SK-N-SH treated with all-trans-retinoic acid at 6 μM for 48 hours (cell line): ENCODE measurements around the gene PARP15.

Experiments used
- ATAC-seq: fragments of 200-7000 bp; cut with Tn5 transposase; 3 replicates; pipeline ENCODE4 v1.9.1; 2020; ENCODE audit warnings: mild to moderate bottlenecking, moderate library complexity
- ARNTL ChIP-seq: fragments of 450-650 bp; formaldehyde crosslinking; IDR thresholded peaks from 2 replicates; pipeline ENCODE4 v1.5.0; 2020; ENCODE audit warnings: low read depth, mild to moderate bottlenecking, moderate library complexity, borderline replicate concordance
- BACH2 ChIP-seq: fragments of 250-450 bp; sonication (Bioruptor Pico); IDR thresholded peaks from 2 replicates; pipeline ENCODE4 v1.9.0; 2021; ENCODE audit warnings: mild to moderate bottlenecking, borderline replicate concordance
- CSDC2 ChIP-seq: fragments of 250-450 bp; sonication (Bioruptor Pico); IDR thresholded peaks from 2 replicates; pipeline ENCODE4 v1.5.0; 2020; ENCODE audit warnings: mild to moderate bottlenecking, moderate library complexity
- ESRRG ChIP-seq: fragments of 250-450 bp; sonication (Bioruptor Pico); IDR thresholded peaks from 2 replicates; pipeline ENCODE4 v1.6.1; 2021; ENCODE audit warnings: mild to moderate bottlenecking
- GLIS3 ChIP-seq: fragments of 250-450 bp; sonication (Bioruptor Pico); IDR thresholded peaks from 2 replicates; pipeline ENCODE4 v1.5.0; 2020; ENCODE audit warnings: mild to moderate bottlenecking, moderate library complexity
- ISL1 ChIP-seq: fragments of 250-450 bp; sonication (Bioruptor Pico); IDR thresholded peaks from 2 replicates; pipeline ENCODE4 v2.1.2; 2022; ENCODE audit warnings: mild to moderate bottlenecking, moderate library complexity
- OSR1 ChIP-seq: fragments of 250-450 bp; sonication (Bioruptor Pico); IDR thresholded peaks from 2 replicates; pipeline ENCODE4 v1.8.0; 2022; ENCODE audit warnings: moderate library complexity, mild to moderate bottlenecking, inconsistent platforms
- PATZ1 ChIP-seq: fragments of 250-450 bp; sonication (Bioruptor Pico); IDR thresholded peaks from 2 replicates; pipeline ENCODE4 v1.8.0; 2020; ENCODE audit warnings: mild to moderate bottlenecking, moderate library complexity, borderline replicate concordance
- PPARA ChIP-seq: fragments of 250-450 bp; sonication (Bioruptor Pico); IDR thresholded peaks from 2 replicates; pipeline ENCODE4 v1.5.0; 2020; ENCODE audit warnings: mild to moderate bottlenecking, borderline replicate concordance
- RARB ChIP-seq: fragments of 250-450 bp; sonication (Bioruptor Pico); IDR thresholded peaks from 2 replicates; pipeline ENCODE4 v1.8.0; 2021; ENCODE audit warnings: mild to moderate bottlenecking, moderate library complexity
- SNAI2 ChIP-seq: fragments of 250-450 bp; sonication (Bioruptor Pico); IDR thresholded peaks from 2 replicates; pipeline ENCODE4 v1.5.0; 2020; ENCODE audit warnings: mild to moderate bottlenecking, moderate library complexity
- TCF4 ChIP-seq: fragments of 250-450 bp; sonication (Bioruptor Pico); IDR thresholded peaks from 2 replicates; pipeline ENCODE4 v1.8.0; 2021; ENCODE audit warnings: mild to moderate bottlenecking, moderate library complexity, borderline replicate concordance
- TOX ChIP-seq: fragments of 250-450 bp; sonication (Bioruptor Pico); IDR thresholded peaks from 2 replicates; pipeline ENCODE4 v1.8.0; 2021; ENCODE audit warnings: mild to moderate bottlenecking, moderate library complexity, borderline replicate concordance
- ZFP3 ChIP-seq: fragments of 250-450 bp; sonication (Bioruptor Pico); IDR thresholded peaks from 2 replicates; pipeline ENCODE4 v1.5.0; 2020; ENCODE audit warnings: mild to moderate bottlenecking, moderate library complexity
- ZFP30 ChIP-seq: fragments of 450-650 bp; formaldehyde crosslinking; IDR thresholded peaks from 2 replicates; pipeline ENCODE4 v1.5.0; 2022; ENCODE audit warnings: mild to moderate bottlenecking, moderate library complexity
- ZNF70 ChIP-seq: fragments of 450-650 bp; formaldehyde crosslinking; IDR thresholded peaks from 2 replicates; pipeline ENCODE4 v1.5.0; 2020; ENCODE audit warnings: mild to moderate bottlenecking, moderate library complexity
- ZNF8 ChIP-seq: fragments of 450-650 bp; formaldehyde crosslinking; IDR thresholded peaks from 2 replicates; pipeline ENCODE4 v1.5.0; 2020; ENCODE audit warnings: mild to moderate bottlenecking, moderate library complexity
- TF ChIP-seq, protein P1 (sequence below): fragments of 250-450 bp; sonication (Bioruptor Pico); IDR thresholded peaks from 2 replicates; pipeline ENCODE4 v1.5.1; 2021; ENCODE audit warnings: mild to moderate bottlenecking, moderate library complexity
- TF ChIP-seq, protein P2 (sequence below): fragments of 250-450 bp; sonication (Bioruptor Pico); IDR thresholded peaks from 2 replicates; pipeline ENCODE4 v1.8.0; 2021; ENCODE audit warnings: low read depth, mild to moderate bottlenecking, moderate library complexity, borderline replicate concordance
- TF ChIP-seq, protein P3 (sequence below): fragments of 250-450 bp; sonication (Bioruptor Pico); IDR thresholded peaks from 2 replicates; pipeline ENCODE4 v1.5.0; 2020; ENCODE audit warnings: mild to moderate bottlenecking, moderate library complexity
- TF ChIP-seq, protein P4 (sequence below): fragments of 250-450 bp; sonication (Bioruptor Pico); IDR thresholded peaks from 2 replicates; pipeline ENCODE4 v1.5.1; 2020; ENCODE audit warnings: low read depth, mild to moderate bottlenecking, moderate library complexity

Gene PARP15

GRCh38 chr3:122620399-122620798, 42.9 kb downstream of the PARP15 start:
- TF ChIP-seq RARB (CRISPR knock-in tag) (no peak), ZFP3 (CRISPR knock-in tag) (no peak), PATZ1 (CRISPR knock-in tag) (no peak)

DNA sequence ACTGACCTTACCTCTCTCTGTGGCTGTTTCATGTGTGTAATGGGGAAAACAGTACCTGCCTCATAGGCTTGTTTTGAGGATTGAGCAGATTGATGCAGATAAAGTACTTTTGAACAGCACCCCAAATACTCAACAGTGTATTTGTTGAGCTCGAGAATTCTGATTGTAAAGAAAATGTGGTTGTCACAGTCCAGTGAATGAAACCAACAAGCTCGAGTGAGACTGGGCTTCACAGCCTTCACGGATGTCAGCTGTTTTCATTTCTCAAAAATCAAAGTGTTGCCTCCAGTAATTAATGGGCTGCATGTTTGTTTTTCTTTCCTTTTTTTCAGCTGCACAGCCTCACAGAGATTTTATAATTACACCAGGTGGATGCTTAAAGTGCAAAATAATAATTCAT, 43.7 kb downstream of the PARP15 start:
- ATAC-seq, result no peak
- TF ChIP-seq ESRRG (CRISPR knock-in tag) (no peak), ARNTL (CRISPR knock-in tag) (no peak), ISL1 (CRISPR knock-in tag) (no peak), OSR1 (no peak)

More at GRCh38 chr3:122620399-122620798, 42.9 kb downstream of the PARP15 start:
- no peak for ATAC-seq

DNA sequence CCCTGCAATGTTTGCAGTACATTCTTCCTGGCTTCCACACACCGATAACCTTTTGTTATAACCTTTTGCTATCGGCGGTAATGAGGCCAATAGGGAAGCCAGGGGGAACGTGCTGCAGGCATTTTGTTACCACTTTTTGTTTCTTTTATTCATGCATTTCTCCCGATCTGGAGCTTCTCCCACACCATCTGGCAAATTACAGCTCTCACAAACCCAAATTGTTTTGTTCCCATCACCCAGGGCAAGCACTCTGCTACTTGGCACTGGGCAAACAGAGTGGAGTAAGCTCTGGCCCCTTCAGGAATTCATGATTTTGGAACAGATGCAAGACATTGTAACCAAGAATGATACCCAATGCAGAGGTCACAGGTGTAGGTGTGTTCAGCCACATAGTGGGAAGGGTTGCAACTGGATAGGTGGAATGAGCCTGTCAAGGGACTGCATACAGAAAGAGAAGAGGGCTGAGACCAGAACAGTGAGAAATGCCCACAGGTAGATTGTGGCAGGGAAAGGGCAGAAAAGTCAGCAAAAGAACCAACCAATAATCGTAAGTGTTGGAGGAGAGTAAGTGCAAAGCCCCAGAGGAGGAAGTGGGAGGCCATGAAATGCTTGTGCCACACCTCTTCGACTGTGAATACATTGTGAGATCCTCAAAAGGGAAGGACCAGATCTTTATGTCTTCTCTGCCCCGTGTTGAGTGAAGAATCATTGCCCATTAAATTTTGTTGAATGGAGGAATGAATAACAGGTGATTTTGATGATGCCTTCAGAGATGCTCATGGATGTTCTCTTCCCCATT, 45.8 kb downstream of the PARP15 start:
- ATAC-seq, result no peak
- no peak for TF ChIP-seq GLIS3 (CRISPR knock-in tag)
- no peak for TF ChIP-seq PPARA (CRISPR knock-in tag)
- TF ChIP-seq ISL1 (CRISPR knock-in tag), result no peak
- TF ChIP-seq TOX (CRISPR knock-in tag), result no peak
- TF ChIP-seq, protein P1, sequence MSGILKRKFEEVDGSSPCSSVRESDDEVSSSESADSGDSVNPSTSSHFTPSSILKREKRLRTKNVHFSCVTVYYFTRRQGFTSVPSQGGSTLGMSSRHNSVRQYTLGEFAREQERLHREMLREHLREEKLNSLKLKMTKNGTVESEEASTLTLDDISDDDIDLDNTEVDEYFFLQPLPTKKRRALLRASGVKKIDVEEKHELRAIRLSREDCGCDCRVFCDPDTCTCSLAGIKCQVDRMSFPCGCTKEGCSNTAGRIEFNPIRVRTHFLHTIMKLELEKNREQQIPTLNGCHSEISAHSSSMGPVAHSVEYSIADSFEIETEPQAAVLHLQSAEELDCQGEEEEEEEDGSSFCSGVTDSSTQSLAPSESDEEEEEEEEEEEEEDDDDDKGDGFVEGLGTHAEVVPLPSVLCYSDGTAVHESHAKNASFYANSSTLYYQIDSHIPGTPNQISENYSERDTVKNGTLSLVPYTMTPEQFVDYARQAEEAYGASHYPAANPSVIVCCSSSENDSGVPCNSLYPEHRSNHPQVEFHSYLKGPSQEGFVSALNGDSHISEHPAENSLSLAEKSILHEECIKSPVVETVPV, result no peak
- TF ChIP-seq CSDC2 (CRISPR knock-in tag), result no peak
- no peak for TF ChIP-seq ZNF8 (CRISPR knock-in tag)
- no peak for TF ChIP-seq BACH2 (CRISPR knock-in tag)
- no peak for TF ChIP-seq ZNF70
- TF ChIP-seq TCF4, result no peak
- TF ChIP-seq SNAI2 (CRISPR knock-in tag), result no peak
- no peak for TF ChIP-seq RARB (CRISPR knock-in tag)
- TF ChIP-seq ZFP30 (CRISPR knock-in tag), result no peak
- TF ChIP-seq, protein P2, sequence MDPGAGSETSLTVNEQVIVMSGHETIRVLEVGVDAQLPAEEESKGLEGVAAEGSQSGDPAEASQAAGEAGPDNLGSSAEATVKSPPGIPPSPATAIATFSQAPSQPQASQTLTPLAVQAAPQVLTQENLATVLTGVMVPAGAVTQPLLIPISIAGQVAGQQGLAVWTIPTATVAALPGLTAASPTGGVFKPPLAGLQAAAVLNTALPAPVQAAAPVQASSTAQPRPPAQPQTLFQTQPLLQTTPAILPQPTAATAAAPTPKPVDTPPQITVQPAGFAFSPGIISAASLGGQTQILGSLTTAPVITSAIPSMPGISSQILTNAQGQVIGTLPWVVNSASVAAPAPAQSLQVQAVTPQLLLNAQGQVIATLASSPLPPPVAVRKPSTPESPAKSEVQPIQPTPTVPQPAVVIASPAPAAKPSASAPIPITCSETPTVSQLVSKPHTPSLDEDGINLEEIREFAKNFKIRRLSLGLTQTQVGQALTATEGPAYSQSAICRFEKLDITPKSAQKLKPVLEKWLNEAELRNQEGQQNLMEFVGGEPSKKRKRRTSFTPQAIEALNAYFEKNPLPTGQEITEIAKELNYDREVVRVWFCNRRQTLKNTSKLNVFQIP (CRISPR knock-in tag), result no peak
- no peak for TF ChIP-seq ARNTL (CRISPR knock-in tag)

DNA sequence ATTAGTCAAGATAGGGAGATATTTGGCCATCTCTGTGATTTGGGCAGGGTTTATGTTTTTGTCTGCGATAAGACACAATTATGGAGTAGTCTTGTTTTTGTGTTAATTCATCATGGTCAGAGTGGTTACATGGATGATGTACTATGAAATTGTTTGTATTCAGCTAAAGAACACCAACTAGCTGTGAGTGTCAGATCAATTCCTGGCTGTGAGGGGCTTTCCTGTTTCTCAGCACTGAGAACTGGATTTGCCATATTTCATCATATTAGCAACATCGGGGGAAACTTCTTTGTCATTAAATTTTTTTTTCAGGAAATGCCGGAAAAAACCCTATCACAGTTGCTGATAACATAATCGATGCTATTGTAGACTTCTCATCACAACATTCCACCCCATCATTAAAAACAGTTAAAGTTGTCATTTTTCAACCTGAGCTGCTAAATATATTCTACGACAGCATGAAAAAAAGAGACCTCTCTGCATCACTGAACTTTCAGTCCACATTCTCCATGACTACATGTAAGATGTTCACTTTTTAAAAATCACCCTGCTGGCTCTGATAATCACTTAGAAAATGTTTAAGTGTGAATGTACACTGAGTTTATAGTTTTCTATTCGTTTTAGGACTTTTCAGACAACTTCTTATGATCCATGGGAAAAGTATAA, 49.2 kb downstream of the PARP15 start:
- TF ChIP-seq, protein P3, sequence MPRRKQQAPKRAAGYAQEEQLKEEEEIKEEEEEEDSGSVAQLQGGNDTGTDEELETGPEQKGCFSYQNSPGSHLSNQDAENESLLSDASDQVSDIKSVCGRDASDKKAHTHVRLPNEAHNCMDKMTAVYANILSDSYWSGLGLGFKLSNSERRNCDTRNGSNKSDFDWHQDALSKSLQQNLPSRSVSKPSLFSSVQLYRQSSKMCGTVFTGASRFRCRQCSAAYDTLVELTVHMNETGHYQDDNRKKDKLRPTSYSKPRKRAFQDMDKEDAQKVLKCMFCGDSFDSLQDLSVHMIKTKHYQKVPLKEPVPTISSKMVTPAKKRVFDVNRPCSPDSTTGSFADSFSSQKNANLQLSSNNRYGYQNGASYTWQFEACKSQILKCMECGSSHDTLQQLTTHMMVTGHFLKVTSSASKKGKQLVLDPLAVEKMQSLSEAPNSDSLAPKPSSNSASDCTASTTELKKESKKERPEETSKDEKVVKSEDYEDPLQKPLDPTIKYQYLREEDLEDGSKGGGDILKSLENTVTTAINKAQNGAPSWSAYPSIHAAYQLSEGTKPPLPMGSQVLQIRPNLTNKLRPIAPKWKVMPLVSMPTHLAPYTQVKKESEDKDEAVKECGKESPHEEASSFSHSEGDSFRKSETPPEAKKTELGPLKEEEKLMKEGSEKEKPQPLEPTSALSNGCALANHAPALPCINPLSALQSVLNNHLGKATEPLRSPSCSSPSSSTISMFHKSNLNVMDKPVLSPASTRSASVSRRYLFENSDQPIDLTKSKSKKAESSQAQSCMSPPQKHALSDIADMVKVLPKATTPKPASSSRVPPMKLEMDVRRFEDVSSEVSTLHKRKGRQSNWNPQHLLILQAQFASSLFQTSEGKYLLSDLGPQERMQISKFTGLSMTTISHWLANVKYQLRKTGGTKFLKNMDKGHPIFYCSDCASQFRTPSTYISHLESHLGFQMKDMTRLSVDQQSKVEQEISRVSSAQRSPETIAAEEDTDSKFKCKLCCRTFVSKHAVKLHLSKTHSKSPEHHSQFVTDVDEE, result no peak
- TF ChIP-seq, protein P4, sequence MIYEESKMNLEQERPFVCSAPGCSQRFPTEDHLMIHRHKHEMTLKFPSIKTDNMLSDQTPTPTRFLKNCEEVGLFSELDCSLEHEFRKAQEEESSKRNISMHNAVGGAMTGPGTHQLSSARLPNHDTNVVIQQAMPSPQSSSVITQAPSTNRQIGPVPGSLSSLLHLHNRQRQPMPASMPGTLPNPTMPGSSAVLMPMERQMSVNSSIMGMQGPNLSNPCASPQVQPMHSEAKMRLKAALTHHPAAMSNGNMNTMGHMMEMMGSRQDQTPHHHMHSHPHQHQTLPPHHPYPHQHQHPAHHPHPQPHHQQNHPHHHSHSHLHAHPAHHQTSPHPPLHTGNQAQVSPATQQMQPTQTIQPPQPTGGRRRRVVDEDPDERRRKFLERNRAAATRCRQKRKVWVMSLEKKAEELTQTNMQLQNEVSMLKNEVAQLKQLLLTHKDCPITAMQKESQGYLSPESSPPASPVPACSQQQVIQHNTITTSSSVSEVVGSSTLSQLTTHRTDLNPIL (CRISPR knock-in tag), result no peak
- no peak for ATAC-seq
